HG02678 (cell line): ENCODE results near the gene ST13.
"Not testable (repeated sequence)": the region's sequence is repeated elsewhere in the genome, so short reads cannot be mapped to it uniquely, and the experiment has no call there.

Experiments
- ATAC-seq: cut with Tn5 transposase; IDR thresholded peaks from one replicate; pipeline ENCODE4 v1.9.1; 2021; ENCODE audit warnings: mild to moderate bottlenecking, moderate library complexity; ENCODE audit not compliant: unreplicated experiment

Gene ST13

GRCh38 chr22:40856513-40857308 lies at the start of gene ST13, which contains the start of gene XPNPEP3:
Gene ST13 (minus strand): TSS chr22:40856639. CDS start chr22:40856540, 99 bp downstream.
Gene XPNPEP3 (plus strand): TSS chr22:40857148. CDS start chr22:40857182, 34 bp downstream.
- peak; percentile 92 for ATAC-seq

DNA sequence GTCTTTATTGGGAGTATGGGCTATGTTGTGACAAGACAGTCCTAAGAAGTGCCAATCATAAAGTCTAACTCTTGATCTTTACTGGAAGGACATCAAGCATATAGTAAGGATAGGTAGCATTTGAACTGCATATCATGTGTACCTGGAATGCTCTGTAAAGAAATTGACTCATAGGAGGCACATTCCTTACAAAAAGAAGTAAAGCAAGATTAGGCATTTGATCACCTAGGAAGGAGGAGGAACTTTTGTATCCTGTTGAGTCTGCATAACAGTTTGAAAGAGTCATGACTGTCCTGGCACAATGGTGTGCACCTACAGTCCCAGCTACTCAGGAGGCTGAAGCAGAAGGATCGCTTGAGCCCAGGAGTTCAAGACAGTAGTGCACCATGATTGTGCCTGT lies 47.7 kb upstream of the ST13 start:
- no peak for ATAC-seq

DNA sequence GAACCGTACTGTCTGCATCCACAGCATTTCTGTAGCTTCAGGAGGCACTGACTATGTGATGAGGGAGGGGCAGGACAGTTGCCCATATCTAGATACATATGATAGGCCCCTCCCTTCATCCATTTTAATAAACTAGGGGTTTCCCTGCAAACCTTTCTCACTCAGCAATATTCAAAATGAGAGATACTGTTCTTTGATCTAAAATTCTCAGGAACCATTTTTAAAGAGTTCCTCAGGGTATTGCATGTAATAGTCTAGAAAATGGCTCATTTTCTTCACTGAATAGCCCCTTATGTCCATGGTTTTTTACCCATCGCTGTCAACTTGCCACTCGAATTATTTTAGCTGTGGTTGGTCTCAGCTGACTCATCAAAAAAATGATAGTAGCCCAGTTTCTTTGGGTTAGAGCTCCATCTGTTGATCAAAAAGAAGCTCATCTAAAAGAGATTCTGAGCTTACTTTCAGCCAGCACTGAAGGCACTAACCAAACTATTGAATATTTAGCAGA lies 42.5 kb upstream of the ST13 start:
- no peak for ATAC-seq

- no peak for ATAC-seq
Measured at GRCh38 chr22:40894417-40894816, 38.0 kb upstream of the ST13 start.

DNA sequence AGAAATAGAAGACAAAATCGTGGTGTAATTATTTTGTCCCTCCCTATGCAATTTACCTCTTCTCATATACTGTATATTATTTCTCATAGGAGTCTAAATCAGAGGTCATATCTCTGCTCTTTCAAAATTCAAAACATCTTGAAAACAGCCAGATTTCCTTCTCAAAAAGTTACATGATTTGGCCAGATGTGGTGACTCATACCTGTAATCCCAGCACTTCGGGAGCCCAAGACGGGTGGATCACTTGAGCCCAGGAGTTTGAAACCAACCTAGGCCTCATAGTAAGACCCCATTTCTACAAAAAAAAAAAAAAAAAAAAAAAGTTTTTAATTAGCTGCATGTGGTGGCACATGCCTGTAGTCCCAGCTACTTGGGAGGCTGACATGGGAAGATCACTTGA lies 34.4 kb upstream of the ST13 start:
- ATAC-seq = no peak

DNA sequence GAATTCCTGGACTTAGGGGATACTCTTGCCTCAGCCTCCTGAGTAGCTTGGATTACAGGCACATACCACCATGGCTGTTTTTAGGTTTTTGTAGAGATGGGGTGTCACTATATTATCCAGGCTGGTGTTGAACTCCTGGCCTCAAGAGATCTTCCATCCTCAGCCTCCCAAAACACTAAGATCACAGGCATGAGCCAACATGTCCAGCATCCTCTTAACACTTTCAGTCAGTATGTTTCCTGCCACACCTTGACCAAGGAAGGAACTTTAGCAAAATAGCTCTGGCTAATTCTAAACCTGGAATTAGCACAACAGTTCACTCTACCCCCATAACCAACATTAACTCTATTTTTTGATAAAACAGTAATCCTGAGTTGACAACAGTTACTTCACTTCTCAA lies 32.7 kb upstream of the ST13 start:
- ATAC-seq = no peak

DNA sequence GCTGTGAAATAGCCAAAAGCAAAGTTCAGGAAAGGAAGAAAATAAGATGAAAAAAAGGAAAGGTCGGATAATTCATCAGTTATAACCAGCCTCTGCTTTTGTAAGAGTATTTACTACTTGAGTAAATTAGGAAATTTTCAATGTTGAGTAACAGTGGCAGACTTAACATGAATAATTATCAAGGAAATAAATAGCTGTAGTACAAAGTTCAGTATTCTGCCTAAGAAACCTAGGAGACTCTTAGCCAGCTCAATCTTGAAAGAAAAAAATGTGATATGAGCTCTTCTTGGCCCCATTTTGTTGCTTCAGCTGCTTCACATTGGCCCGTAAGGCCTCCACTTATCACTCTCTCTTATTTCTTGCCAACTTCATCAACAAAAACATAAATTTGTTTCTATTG lies 22.5 kb upstream of the ST13 start:
- no peak for ATAC-seq

GRCh38 chr22:40877488-40877887 lies 21.0 kb upstream of the ST13 start:
- ATAC-seq = no peak

GRCh38 chr22:40876907-40877306 lies 20.5 kb upstream of the ST13 start:
- ATAC-seq = no peak

GRCh38 chr22:40875111-40875510 lies 18.7 kb upstream of the ST13 start:
- ATAC-seq = no peak

GRCh38 chr22:40874016-40874415 lies 17.6 kb upstream of the ST13 start:
- ATAC-seq = no peak

DNA sequence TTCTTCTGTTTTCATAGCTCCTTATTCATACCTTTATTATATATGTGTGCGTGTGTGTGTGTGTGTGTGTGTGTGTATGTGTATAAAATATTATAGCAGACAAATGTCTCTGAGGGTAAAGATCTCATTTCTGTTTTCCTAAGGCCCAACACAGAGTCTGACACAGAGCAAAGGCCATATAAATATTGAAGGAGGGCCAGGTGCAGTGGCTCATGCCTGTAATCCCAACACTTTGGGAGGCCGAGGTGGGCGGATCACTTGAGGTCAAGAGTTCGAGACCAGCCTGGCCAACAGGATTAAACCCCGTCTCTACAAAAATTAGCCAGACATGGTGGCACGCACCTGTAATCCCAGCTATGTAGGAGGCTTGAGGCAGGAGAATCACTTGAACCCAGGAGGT lies 11.9 kb upstream of the ST13 start:
- ATAC-seq = not testable (repeated sequence)

GRCh38 chr22:40867109-40867508 lies 10.7 kb upstream of the ST13 start:
- ATAC-seq = no peak

DNA sequence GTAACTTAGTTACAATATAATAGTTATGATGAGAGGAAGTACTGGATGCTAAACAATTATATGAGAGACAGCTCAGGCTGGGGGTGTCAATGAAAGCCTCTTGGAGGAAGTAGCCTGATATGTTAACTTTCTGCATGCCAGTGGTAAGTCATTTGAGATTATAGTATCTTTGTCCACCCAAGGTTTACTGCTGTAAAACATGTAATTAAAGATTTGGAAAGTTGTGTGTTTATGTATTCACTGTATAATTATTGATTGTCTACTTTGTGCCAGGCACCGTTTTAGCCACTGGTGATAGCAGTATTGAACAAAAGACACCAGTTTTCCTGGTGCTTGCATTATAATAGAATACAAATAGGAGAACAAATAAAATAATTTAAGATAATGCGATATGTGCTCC lies 6.1 kb upstream of the ST13 start:
- no peak for ATAC-seq

- no peak for ATAC-seq
Measured at GRCh38 chr22:40862013-40862412, 5.6 kb upstream of the ST13 start, which contains the start of gene DNAJB7. Gene DNAJB7 (minus strand): TSS chr22:40862113. CDS start chr22:40861994, 119 bp downstream.

DNA sequence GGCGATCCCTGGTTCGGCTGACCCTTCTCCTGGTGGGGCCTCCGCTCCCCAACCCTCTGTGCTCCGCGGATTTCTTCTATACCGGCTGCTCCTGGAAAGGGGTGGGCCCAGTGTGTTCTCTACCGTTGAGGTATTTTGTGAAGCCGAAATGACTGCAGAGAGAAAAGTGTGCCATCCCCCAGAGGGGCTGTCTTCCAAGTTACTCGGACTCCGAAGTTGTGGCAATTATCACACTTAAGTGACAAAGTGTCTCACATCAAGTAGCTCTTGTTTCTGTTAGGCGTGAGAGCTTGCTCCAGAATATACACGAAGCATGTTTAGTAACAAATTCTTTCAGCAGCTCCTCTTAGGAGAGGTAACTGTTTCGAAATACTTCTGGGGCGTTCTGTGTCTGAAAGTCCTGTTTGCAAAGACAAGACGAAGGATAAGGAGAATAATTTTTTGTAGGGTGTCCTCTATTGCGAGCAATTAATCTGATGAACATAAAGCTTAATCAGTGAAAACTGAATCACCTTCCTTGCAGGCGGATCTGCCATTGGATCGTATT lies 943 bp upstream of the ST13 start:
- no peak for ATAC-seq

DNA sequence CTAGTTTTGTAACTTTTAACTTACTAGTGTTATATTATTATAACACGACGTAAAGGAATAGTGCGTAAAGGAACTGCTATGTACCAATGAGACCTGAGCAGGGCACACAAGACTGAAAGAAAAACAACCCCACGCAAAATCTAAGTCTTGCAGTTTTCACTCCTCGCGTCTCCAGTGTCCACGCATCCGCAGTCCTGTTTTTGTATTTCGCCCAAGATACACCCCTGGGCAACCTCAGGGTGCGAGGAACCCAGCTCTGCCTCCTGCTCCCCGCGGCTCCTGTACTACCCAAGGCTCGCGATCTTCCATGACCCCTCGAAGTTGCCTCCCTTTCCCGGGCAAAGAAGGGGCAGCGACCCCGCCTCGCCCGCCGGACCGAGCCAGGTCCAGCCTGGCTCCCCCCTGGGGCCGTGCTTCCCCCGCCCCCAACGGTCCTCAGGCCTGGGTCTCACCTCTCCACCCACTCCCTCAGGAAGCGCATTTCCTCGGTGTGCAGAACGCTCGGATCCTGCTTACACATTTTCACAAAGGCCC lies 393 bp downstream of the ST13 start:
- ATAC-seq = peak; percentile 28

- no peak for ATAC-seq
Measured at GRCh38 chr22:40855071-40855978, 1.1 kb downstream of the ST13 start.

GRCh38 chr22:40853961-40854360 lies 2.5 kb downstream of the ST13 start:
- no peak for ATAC-seq

GRCh38 chr22:40853333-40853732 lies 3.1 kb downstream of the ST13 start:
- no peak for ATAC-seq

DNA sequence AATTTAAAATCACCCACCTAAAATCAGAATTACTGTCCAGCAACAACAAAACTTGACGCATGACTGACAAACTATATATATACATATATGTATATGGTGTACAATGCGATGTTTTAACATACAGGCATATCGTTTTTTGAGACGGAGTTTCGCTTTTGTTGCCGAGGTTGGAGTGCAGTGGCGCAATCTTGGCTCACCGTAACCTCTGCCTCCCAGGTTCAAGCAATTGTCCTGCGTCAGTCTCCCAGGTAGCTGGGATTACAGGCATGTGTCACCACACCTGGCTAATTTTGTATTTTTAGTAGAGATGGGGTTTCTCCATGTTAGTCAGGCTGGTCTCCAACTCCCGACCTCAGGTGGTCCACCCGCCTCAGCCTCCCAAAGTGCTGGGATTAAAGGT lies 10.6 kb downstream of the ST13 start:
- ATAC-seq = not testable (repeated sequence)
